Astrocyte (in vitro differentiated cells and primary cell): ENCODE measurements around the gene HS2ST1.

ENCODE experiments used
- EZH2 ChIP-seq: IDR thresholded peaks from 2 replicates; pipeline ENCODE4 v1.6.1; 2012; ENCODE audit warnings: mild to moderate bottlenecking, low read length, inconsistent platforms; ENCODE audit not compliant: insufficient read depth
- TF ChIP-seq, protein P1 (sequence below): IDR thresholded peaks from 2 replicates; pipeline ENCODE4 v1.5.1; 2011; ENCODE audit warnings: low read depth, mild to moderate bottlenecking, inconsistent platforms, low read length, moderate library complexity; ENCODE audit not compliant: insufficient read depth

DNA sequence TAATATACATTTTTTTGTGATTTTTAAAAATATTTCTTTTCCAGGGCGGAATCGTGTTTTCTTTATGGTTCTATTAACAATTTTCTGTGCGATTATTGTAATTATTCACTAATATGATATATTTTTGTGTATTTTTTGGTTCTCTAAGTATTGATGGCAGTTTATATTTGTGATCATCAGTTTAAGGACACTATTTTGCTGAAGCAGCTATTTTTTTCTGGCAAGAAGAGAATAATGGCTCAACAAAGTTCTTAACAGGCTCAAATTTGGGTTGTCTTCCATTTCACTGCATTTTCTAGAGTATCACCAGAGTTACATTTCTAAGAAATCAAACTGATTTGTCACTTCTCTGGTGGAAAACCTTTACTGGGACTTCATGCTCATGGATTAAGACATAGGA is 178.4 kb downstream of the HS2ST1 start:
- TF ChIP-seq, protein P1, sequence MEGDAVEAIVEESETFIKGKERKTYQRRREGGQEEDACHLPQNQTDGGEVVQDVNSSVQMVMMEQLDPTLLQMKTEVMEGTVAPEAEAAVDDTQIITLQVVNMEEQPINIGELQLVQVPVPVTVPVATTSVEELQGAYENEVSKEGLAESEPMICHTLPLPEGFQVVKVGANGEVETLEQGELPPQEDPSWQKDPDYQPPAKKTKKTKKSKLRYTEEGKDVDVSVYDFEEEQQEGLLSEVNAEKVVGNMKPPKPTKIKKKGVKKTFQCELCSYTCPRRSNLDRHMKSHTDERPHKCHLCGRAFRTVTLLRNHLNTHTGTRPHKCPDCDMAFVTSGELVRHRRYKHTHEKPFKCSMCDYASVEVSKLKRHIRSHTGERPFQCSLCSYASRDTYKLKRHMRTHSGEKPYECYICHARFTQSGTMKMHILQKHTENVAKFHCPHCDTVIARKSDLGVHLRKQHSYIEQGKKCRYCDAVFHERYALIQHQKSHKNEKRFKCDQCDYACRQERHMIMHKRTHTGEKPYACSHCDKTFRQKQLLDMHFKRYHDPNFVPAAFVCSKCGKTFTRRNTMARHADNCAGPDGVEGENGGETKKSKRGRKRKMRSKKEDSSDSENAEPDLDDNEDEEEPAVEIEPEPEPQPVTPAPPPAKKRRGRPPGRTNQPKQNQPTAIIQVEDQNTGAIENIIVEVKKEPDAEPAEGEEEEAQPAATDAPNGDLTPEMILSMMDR, result no peak
- no peak for TF ChIP-seq EZH2
